HPDE6-E6E7 (cell line): ENCODE data around the gene IER5.

ENCODE experiments used
- DNase-seq: peaks from one replicate; pipeline ENCODE4 v3.0.0; 2011; ENCODE audit warnings: missing footprints; ENCODE audit errors: extremely low spot score

The IER5 gene

GRCh38 chr1:181133969-181134418 is 45.5 kb downstream of the IER5 start:
- DNase-seq: no peak

GRCh38 chr1:181134543-181135436 is 46.3 kb downstream of the IER5 start:
- DNase-seq: peak; percentile 92

GRCh38 chr1:181135437-181135731 is 46.9 kb downstream of the IER5 start:
- no peak for DNase-seq

- DNase-seq: peak; percentile 69
These were observed 47.6 kb downstream of the IER5 start for GRCh38 chr1:181135815-181136737.

- DNase-seq: no peak
These were observed 48.2 kb downstream of the IER5 start for GRCh38 chr1:181136738-181137122.

- no peak for DNase-seq
These were observed 48.8 kb downstream of the IER5 start for GRCh38 chr1:181137217-181137743.

GRCh38 chr1:181139631-181140061 is 51.1 kb downstream of the IER5 start:
- DNase-seq: no peak

- no peak for DNase-seq
These were observed 51.9 kb downstream of the IER5 start for GRCh38 chr1:181140398-181140797.

GRCh38 chr1:181140891-181141290 is 52.4 kb downstream of the IER5 start:
- no peak for DNase-seq

GRCh38 chr1:181141431-181141910 is 53.0 kb downstream of the IER5 start:
- no peak for DNase-seq
